Measurements from ENCODE around the gene TMEM125.

The TMEM125 gene

GRCh38 chr1:43229826-43230780, 39.7 kb upstream of the TMEM125 start:
- no peak overlapping the region for H3K4me3 ChIP-seq (replicated peaks; ENCODE audit: low read depth, low read length)
- TF ChIP-seq CTCF (IDR thresholded peaks at IDR 0.05; ENCODE audit: low read depth, low read length, missing control alignments), result no peak
- DNase-seq (ENCODE audit: extremely low read depth, low read depth), result no peak

GRCh38 chr1:43232074-43232473, 37.7 kb upstream of the TMEM125 start:
- DNase-seq (ENCODE audit: extremely low read depth, low read depth), result peak; percentile 26
- TF ChIP-seq CTCF (IDR thresholded peaks at IDR 0.05; ENCODE audit: low read depth, low read length, missing control alignments), result no peak
- H3K4me3 ChIP-seq (replicated peaks; ENCODE audit: low read depth, low read length), result no peak overlapping the region

GRCh38 chr1:43232482-43232881, 37.3 kb upstream of the TMEM125 start:
- no peak overlapping the region for H3K4me3 ChIP-seq (replicated peaks; ENCODE audit: low read depth, low read length)
- DNase-seq (ENCODE audit: extremely low read depth, low read depth), result no peak
- TF ChIP-seq CTCF (IDR thresholded peaks at IDR 0.05; ENCODE audit: low read depth, low read length, missing control alignments), result no peak

- no peak for TF ChIP-seq CTCF (IDR thresholded peaks at IDR 0.05; ENCODE audit: low read depth, low read length, missing control alignments)
- no peak for DNase-seq (ENCODE audit: extremely low read depth, low read depth)
- H3K4me3 ChIP-seq (replicated peaks; ENCODE audit: low read depth, low read length), result no peak overlapping the region
These were observed 36.2 kb upstream of the TMEM125 start for GRCh38 chr1:43233631-43234030.

- no peak for TF ChIP-seq CTCF (IDR thresholded peaks at IDR 0.05; ENCODE audit: low read depth, low read length, missing control alignments)
- H3K4me3 ChIP-seq (replicated peaks; ENCODE audit: low read depth, low read length), result no peak overlapping the region
- no peak for DNase-seq (ENCODE audit: extremely low read depth, low read depth)
These were observed 35.5 kb upstream of the TMEM125 start for GRCh38 chr1:43234267-43234666.

- no peak for DNase-seq (ENCODE audit: extremely low read depth, low read depth)
- TF ChIP-seq CTCF (IDR thresholded peaks at IDR 0.05; ENCODE audit: low read depth, low read length, missing control alignments), result no peak
- H3K4me3 ChIP-seq (replicated peaks; ENCODE audit: low read depth, low read length), result no peak overlapping the region
These were observed 34.7 kb upstream of the TMEM125 start for GRCh38 chr1:43235040-43235439.
